Islet of Langerhans (tissue), 1 donor: ENCODE data around the gene MUL1.

ENCODE experiments used
- FAIRE-seq: peaks from one replicate; lab custom pipeline; 2011; peaks lifted over from hg19 to GRCh38; lab: Jason Lieb, UNC

Gene MUL1

GRCh38 chr1:20484519-20485462, 23.2 kb downstream of the MUL1 start:
- FAIRE-seq: no peak

GRCh38 chr1:20483833-20484518, 24.0 kb downstream of the MUL1 start:
- FAIRE-seq: no peak

- peak; percentile 88 for FAIRE-seq
Measured at GRCh38 chr1:20483098-20483832, 24.7 kb downstream of the MUL1 start.

- no peak for FAIRE-seq
Measured at GRCh38 chr1:20481643-20482498, 26.1 kb downstream of the MUL1 start.

- no peak for FAIRE-seq
Measured at GRCh38 chr1:20480951-20481617, 26.9 kb downstream of the MUL1 start.

GRCh38 chr1:20480243-20480944, 27.6 kb downstream of the MUL1 start:
- FAIRE-seq: peak; percentile 17

GRCh38 chr1:20479840-20480239, 28.1 kb downstream of the MUL1 start:
- no peak for FAIRE-seq

GRCh38 chr1:20478057-20478635, 29.8 kb downstream of the MUL1 start:
- no peak for FAIRE-seq

GRCh38 chr1:20477348-20478056, 30.4 kb downstream of the MUL1 start:
- no peak for FAIRE-seq

- peak; percentile 41 for FAIRE-seq
Measured at GRCh38 chr1:20476265-20477038, 31.5 kb downstream of the MUL1 start.

GRCh38 chr1:20474996-20475395, 33.0 kb downstream of the MUL1 start:
- no peak for FAIRE-seq

- no peak for FAIRE-seq
Measured at GRCh38 chr1:20474333-20474975, 33.5 kb downstream of the MUL1 start.

GRCh38 chr1:20473894-20474293, 34.1 kb downstream of the MUL1 start:
- FAIRE-seq: no peak

GRCh38 chr1:20472860-20473711, 34.9 kb downstream of the MUL1 start:
- no peak for FAIRE-seq

GRCh38 chr1:20472121-20472520, 35.8 kb downstream of the MUL1 start:
- FAIRE-seq: no peak

- FAIRE-seq: no peak
Measured at GRCh38 chr1:20470194-20470593, 37.8 kb downstream of the MUL1 start.

- FAIRE-seq: no peak
Measured at GRCh38 chr1:20469406-20470076, 38.4 kb downstream of the MUL1 start.
